Ramos (cell line): ENCODE measurements around the gene PPFIA1.

ENCODE experiments used
- in situ Hi-C: fragments of 300-500 bp; cut with MboI; formaldehyde crosslinking; loops from one replicate; pipeline ENCODE4 v1.14.3; 2022; ENCODE audit warnings: low sequenced_read_pairs; ENCODE audit not compliant: unreplicated experiment

Gene PPFIA1

DNA sequence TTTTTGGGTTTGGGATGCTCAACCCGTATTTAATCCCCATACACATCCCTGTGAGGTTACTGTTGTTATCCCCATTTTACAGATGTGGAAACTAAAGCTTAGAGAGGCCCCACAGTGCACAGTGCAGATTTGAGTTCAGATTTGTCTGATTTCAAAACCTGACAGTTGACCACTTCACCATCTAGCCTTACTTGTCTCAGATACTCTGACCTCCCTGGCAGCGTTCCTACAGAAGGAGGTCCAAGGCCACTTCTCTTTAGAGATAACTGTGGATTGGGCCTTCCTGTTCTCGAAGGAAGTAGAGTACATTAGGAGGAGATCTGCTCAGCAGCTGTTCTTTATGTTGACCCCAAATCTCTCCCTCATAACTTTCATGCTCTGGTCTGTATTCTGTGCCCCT is 81.2 kb downstream of the PPFIA1 start:
- in situ Hi-C loops, result no loop called here

DNA sequence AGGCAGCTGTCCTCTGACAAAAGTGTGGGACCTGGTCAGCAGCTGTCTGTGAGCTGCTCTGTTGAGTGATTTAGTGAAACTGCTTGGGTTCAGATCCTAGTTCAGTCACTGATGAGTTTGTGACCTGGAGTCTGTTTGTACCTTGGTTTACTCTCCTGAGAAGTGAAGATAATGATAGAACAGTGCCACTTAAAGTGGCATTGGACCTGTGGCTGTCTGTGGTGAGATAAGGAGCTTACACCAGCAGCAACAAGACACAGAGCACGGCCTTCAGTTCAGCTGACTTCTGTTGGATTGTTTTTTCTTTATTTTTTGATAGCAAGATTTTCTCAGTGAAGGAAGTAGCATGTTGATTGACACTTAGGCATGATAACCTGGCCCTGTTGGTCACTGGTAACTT is 81.6 kb downstream of the PPFIA1 start:
- in situ Hi-C loops, result no loop called here

- in situ Hi-C loops, result no loop called here
These were observed 82.1 kb downstream of the PPFIA1 start for GRCh38 chr11:70352601-70353000.

GRCh38 chr11:70353329-70353728 is 82.8 kb downstream of the PPFIA1 start:
- in situ Hi-C loops, result no loop called here

DNA sequence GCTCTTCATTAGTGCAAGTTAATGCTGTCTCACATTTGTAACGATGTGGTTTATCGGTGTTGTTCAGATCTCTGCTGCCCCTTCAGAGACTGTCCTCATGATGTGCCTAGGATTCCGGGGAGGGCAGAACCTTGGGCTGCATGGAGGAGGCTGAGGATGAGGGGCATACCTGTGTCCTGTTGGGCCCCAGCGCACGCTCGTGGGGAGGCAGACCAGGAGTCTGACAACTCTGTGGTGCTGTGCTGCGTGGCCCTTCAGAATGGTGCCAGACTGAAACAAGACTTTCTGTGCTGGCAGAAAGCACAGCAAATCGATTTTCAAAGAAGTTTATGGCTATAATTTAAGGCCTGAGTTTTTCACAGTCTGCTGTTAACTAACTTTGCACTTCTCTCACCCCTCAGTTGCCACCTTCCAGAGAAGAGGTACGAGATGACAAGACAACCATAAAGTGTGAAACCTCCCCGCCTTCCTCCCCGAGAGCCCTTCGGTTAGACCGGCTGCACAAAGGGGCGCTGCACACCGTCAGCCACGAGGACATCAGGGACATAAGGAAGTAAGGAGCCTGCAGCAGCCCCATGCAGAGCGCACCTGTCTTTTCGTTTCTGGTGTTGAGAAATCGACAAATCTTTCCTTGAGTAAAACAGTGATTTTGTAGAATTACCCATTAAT is 83.5 kb downstream of the PPFIA1 start:
- in situ Hi-C loops, result no loop called here

DNA sequence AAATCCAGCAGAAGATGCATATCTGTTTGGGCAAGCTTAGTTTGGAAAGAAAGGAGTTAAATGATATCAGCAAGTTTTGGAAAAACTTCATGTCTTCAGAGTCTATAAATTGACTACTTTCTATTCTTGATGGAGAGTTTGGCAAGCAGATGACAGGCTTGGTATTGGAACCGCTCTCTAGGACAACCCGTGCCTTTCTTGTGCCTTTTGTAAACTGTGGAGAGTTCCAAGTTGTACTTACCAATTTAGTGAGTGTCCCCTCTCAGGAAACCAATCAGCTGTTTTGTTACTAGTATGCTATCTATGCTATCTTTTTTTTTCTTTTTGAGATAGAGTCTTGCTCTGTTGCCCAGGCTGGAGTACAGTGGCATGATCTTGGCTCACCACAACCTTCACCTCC is 84.1 kb downstream of the PPFIA1 start:
- in situ Hi-C loops, result no loop called here

DNA sequence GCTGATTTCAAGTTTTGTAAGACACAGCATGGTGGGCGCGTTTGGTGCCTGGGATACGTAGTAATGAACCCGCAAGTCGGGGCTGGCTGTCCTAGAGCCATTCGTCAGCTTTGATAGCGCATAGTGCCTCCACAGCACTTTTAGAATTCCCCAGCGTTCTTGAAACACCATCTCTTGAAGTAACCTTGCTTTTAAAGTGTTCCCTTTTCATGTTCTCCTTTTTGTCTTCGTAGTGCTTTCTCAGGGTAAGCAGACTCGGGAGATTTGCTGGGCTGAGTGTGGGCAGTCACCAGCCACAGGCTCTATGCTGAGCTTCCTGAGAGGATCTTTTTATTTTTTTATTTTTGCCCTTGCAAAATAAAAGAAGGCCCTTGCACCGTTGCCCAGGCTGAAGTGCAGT is 88.3 kb downstream of the PPFIA1 start:
- in situ Hi-C loops, result no loop called here

GRCh38 chr11:70359451-70360205 is 89.1 kb downstream of the PPFIA1 start:
- in situ Hi-C loops, result no loop called here

GRCh38 chr11:70360211-70360610 is 89.7 kb downstream of the PPFIA1 start:
- in situ Hi-C loops, result no loop called here

- in situ Hi-C loops, result no loop called here
These were observed 93.7 kb downstream of the PPFIA1 start for GRCh38 chr11:70364178-70364577.

- in situ Hi-C loops, result no loop called here
These were observed 94.5 kb downstream of the PPFIA1 start for GRCh38 chr11:70364745-70365543.

GRCh38 chr11:70365544-70365927 is 95.0 kb downstream of the PPFIA1 start:
- in situ Hi-C loops, result no loop called here

DNA sequence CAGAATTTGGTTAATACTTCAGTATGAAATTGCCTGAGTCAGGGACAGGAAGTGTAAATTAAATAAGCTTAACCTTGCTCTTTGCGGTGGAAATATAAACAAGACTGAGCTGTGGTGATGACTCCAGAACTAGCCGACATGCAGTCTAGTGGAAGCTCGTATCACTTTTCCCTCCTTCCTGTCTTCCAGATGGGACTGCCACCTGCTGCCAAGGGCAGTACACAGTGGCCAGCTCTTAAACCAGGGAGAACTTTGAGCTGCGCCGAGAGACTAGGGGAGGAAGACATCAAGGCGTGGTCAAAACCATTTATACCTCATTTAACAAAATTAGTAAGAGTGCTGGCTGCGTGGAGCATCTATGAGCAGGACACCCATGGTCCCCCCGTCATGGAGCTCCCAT is 96.6 kb downstream of the PPFIA1 start:
- in situ Hi-C loops, result no loop called here

DNA sequence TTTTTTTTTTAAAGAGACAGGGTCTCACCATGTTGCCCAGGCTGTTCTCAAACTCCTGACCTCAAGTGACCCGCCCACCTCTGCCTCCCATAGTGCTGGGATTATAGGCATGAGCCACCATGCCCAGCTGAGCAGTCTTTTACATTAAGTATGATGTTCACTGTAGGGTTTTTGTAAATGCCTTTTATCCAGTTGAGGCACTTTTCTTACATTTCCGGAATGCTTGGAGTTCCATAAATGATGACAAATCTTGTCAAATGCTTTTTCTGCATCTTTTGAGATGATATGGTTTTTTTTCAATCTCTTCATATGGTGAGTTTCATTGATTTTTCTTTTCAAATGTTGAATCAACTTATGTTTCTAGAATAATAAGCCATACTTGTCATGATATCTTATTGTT is 98.5 kb downstream of the PPFIA1 start:
- in situ Hi-C loops, result no loop called here

DNA sequence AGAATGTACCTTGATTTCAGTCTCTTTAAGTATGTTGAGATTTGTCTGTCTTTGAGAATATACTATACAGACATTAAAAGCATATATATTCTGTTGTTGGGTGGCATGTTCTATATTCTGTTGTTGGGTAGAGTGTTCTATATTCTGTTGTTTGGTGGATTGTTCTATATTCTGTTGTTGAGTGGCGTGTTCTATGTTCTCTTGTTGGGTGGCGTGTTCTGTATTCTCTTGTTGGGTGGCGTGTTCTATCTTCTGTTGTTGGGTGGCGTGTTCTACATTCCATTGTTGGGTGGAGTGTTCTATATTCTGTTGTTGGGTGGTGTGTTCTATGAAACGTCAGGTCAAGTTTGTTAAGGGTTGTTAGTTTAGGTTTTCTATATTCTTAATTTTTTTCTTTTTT is 100.8 kb downstream of the PPFIA1 start:
- in situ Hi-C loops, result no loop called here

DNA sequence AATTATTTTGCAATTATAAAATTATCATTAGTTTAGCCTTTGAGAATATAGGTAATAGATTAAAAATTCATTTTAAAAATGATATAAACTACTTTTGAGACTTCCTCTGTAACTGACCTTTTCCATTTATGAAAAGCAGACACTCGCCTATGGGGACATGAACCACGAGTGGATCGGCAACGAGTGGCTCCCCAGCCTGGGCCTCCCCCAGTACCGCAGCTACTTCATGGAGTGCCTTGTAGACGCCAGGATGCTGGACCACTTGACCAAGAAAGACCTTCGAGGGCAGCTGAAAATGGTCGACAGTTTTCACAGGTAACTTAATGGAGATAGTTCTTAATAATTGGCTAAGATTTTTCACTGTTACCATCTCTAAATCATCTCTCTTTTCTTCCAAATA is 101.6 kb downstream of the PPFIA1 start:
- in situ Hi-C loops, result no loop called here

- in situ Hi-C loops, result no loop called here
These were observed 106.1 kb downstream of the PPFIA1 start for GRCh38 chr11:70376621-70377020.

DNA sequence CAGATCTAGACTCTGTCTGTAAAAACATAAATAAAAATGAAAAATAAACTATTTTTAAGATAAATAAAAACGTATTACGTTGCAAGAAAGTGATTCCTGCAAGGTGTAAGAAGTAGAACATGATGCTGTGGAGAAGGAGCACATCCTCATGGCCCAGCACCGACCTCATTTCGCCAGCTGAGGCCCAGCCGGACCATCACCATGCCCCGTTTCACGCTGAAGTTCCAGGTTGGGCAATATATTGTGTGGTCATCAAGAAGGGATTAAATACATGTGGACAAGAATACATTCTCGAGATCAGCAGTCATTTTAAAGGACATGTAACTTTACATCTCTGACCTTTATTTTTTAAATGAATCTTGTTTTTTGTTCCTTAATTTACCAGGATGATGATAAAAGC is 107.2 kb downstream of the PPFIA1 start:
- in situ Hi-C loops, result no loop called here

DNA sequence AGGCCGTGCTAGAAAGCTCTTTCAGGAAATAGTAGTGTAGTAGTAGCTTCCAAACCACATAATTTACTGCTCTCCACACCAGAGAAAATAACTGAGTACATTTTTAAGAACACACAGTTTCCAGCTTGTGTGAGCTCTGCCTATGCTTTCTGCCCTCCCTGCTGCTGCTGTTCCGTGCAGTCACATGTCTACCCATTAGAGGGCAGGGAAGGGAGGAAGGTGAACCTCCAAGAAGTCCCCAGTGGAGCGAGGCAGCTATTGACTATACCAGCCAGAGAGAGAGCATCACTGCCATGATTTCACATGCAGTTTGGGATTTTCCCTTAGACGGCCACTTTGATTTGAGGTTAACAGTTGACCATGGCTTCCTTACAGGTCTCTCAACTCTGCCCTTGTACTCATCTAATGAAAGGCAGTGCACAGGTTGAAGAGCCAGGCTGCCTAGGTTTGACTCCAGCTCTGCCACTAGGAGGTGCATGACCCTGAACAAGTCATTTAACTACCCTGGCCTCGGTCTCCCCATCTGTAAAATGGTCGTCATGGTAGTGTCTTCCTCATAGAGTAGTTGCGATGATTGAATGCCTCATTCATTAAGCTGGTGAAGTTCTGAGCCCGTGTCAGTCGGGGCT is 108.1 kb downstream of the PPFIA1 start:
- in situ Hi-C loops, result no loop called here

DNA sequence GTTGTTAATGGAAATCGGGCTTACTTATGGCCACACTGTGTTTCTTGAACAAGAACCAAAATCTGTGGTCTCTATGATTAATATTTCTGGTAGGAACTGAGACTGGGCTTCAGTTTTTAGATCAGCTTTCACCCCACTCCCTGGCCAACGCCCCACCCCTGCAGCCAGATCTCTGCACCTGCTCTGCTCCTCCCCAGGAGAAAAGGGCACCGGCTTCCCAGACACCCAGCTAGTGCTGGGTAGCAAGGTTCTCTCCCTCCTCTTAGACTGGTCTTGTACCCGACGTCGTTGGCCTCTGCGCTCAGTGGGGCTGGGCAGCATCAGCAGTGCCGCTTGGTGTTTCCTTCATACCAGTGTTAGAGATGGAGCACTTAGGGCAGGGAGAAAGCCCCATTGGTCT is 110.9 kb downstream of the PPFIA1 start:
- in situ Hi-C loops, result no loop called here
